Measurements from ENCODE around the gene UNC119.

GRCh38 chr17:28538296-28538895, 14.0 kb downstream of the UNC119 start:
- TF ChIP-seq CTCF (IDR thresholded peaks at IDR 0.05; ENCODE audit: insufficient read depth, low read depth, low read length) (no peak), EZH2 (IDR thresholded peaks at IDR 0.05; ENCODE audit: insufficient read depth, low read length) (no peak)
